SU-DHL-6 (cell line): Measurements from ENCODE around the gene AKT3.

Experiments
- H2AFZ ChIP-seq: fragments of 200-600 bp; sonication (generic); 2 replicates; pipeline ENCODE4 v1.6.1; 2014; ENCODE audit warnings: low read depth, mild to moderate bottlenecking, moderate library complexity, mixed read lengths, antibody characterized with exemption, low read length; ENCODE audit not compliant: severe bottlenecking
- H3F3A ChIP-seq: fragments of 200-600 bp; shearing (Covaris generic); 2 replicates; pipeline ENCODE4 v1.6.0; 2016; ENCODE audit warnings: antibody characterized with exemption, mild to moderate bottlenecking; ENCODE audit not compliant: insufficient read depth
- H3K27ac ChIP-seq: fragments of 200-600 bp; sonication (generic); 2 replicates; pipeline ENCODE4 v1.5.1; 2016; ENCODE audit warnings: low read depth, mild to moderate bottlenecking, low read length, moderate library complexity, mixed read lengths
- H3K27me3 ChIP-seq: fragments of 200-600 bp; sonication (generic), shearing (Covaris generic); 2 replicates; pipeline ENCODE4 v1.6.0; 2014; ENCODE audit warnings: mild to moderate bottlenecking, low read length
- H3K36me3 ChIP-seq: fragments of 200-600 bp; sonication (generic); 2 replicates; pipeline ENCODE4 v1.6.1; 2014; ENCODE audit warnings: mild to moderate bottlenecking, low read length, mixed read lengths
- H3K4me2 ChIP-seq: fragments of 300-600, 200-600 bp; shearing (Covaris generic), sonication (generic); 2 replicates; pipeline ENCODE4 v1.6.0; 2014; ENCODE audit warnings: low read length, low read depth, mild to moderate bottlenecking; ENCODE audit not compliant: poor library complexity, severe bottlenecking
- H3K4me3 ChIP-seq: fragments of 200-600 bp; sonication (generic); 2 replicates; pipeline ENCODE4 v1.5.1; 2014; ENCODE audit warnings: antibody characterized with exemption, low read length, mild to moderate bottlenecking, mixed read lengths; ENCODE audit not compliant: insufficient read depth, poor library complexity, severe bottlenecking
- H3K79me2 ChIP-seq: fragments of 200-600 bp; sonication (generic); 2 replicates; pipeline ENCODE4 v1.6.1; 2014; ENCODE audit warnings: mild to moderate bottlenecking, low read length, moderate library complexity; ENCODE audit not compliant: insufficient read depth
- H3K9ac ChIP-seq: fragments of 200-600 bp; sonication (generic); 2 replicates; pipeline ENCODE4 v1.7.0; 2014; ENCODE audit warnings: mild to moderate bottlenecking, low read length
- H3K9me2 ChIP-seq: fragments of 200-600 bp; sonication (generic); replicated peaks from 2 replicates; pipeline ENCODE4 v1.6.1; 2014; ENCODE audit warnings: low read length; ENCODE audit not compliant: insufficient read depth
- H3K9me3 ChIP-seq: fragments of 200-600 bp; sonication (generic); 2 replicates; pipeline ENCODE4 v1.6.1; 2014; ENCODE audit warnings: low read length, mixed read lengths; ENCODE audit not compliant: insufficient read depth
- H4K20me1 ChIP-seq: fragments of 200-600 bp; sonication (generic); 2 replicates; pipeline ENCODE4 v1.6.1; 2014; ENCODE audit warnings: low read depth, mild to moderate bottlenecking, antibody characterized with exemption, low read length, moderate library complexity, mixed read lengths
- CTCF ChIP-seq: fragments of 200-600 bp; sonication (generic); IDR thresholded peaks from one replicate; pipeline ENCODE4 v1.5.1; 2017; ENCODE audit warnings: antibody characterized with exemption, mild to moderate bottlenecking, low read length, moderate library complexity; ENCODE audit not compliant: insufficient read depth, poor library complexity, severe bottlenecking
- EZH2phosphoT487 ChIP-seq: fragments of 200-600 bp; sonication (generic), shearing (Covaris generic); conservative IDR thresholded peaks from 2 replicates; pipeline ENCODE4 v1.6.1; 2018; ENCODE audit warnings: mild to moderate bottlenecking, antibody characterized with exemption, low read length, moderate library complexity, mixed read lengths

Gene AKT3

GRCh38 chr1:243748706-243749283, 101.2 kb downstream of the AKT3 start:
- TF ChIP-seq CTCF = peak; percentile 52
- no peak for TF ChIP-seq EZH2phosphoT487
- H3K27ac ChIP-seq = no peak overlapping the region
- H3K4me2 ChIP-seq = no peak overlapping the region
- no peaks in the 10 kb centered on the region for H3K9me3 ChIP-seq
- no peak overlapping the region for H2AFZ ChIP-seq
- H3F3A ChIP-seq = no peaks in the 10 kb centered on the region
- H3K4me3 ChIP-seq = no peak overlapping the region
- no peaks in the 10 kb centered on the region for H3K79me2 ChIP-seq
- no peaks in the 10 kb centered on the region for H3K36me3 ChIP-seq
- H4K20me1 ChIP-seq = no peaks in the 10 kb centered on the region
- H3K9ac ChIP-seq = no peak overlapping the region
- H3K9me2 ChIP-seq = no peaks in the 10 kb centered on the region
- no peaks in the 10 kb centered on the region for H3K27me3 ChIP-seq

GRCh38 chr1:243748227-243748626, 101.8 kb downstream of the AKT3 start:
- Histone ChIP-seq H3K9ac (no peak overlapping the region), H3K4me2 (no peak overlapping the region), H3K9me2 (no peaks in the 10 kb centered on the region), H3K79me2 (no peaks in the 10 kb centered on the region), H3K27me3 (no peaks in the 10 kb centered on the region), H3K36me3 (no peaks in the 10 kb centered on the region), H2AFZ (no peak overlapping the region), H3K9me3 (no peaks in the 10 kb centered on the region), H3F3A (no peaks in the 10 kb centered on the region), H4K20me1 (no peaks in the 10 kb centered on the region), H3K4me3 (no peak overlapping the region), H3K27ac (no peak overlapping the region)
- TF ChIP-seq CTCF (no peak), EZH2phosphoT487 (no peak)

GRCh38 chr1:243746751-243747150, 103.3 kb downstream of the AKT3 start:
- no peak overlapping the region for H2AFZ ChIP-seq
- H3K27ac ChIP-seq = no peak overlapping the region
- TF ChIP-seq CTCF (no peak), EZH2phosphoT487 (no peak)
- H4K20me1 ChIP-seq = no peaks in the 10 kb centered on the region
- no peaks in the 10 kb centered on the region for H3K9me3 ChIP-seq
- H3K36me3 ChIP-seq = no peaks in the 10 kb centered on the region
- no peak overlapping the region for H3K4me2 ChIP-seq
- H3K9ac ChIP-seq = no peak overlapping the region
- H3K9me2 ChIP-seq = no peaks in the 10 kb centered on the region
- H3K4me3 ChIP-seq = no peak overlapping the region
- H3F3A ChIP-seq = no peaks in the 10 kb centered on the region
- H3K27me3 ChIP-seq = no peaks in the 10 kb centered on the region
- H3K79me2 ChIP-seq = no peaks in the 10 kb centered on the region
